BLaER1 treated with 17β-estradiol and CSF1 and Interleukin-3, amounts not matched to agents 10 nM and 100 nM (cell line): ENCODE data around the gene PSMD6.
A peak's percentile ranks its signal among the peaks of the same experiment; 100 is the strongest.

Experiments
- H3K27ac ChIP-seq, 11 experiments: shearing (Covaris generic); formaldehyde crosslinking; 2 replicates each; pipeline ENCODE4 v1.8.1; 2022
- H3K27me3 ChIP-seq, 11 experiments: shearing (Covaris generic); formaldehyde crosslinking; 2 replicates each; pipeline ENCODE4 v1.8.1; 2022
- H3K36me3 ChIP-seq, 11 experiments: shearing (Covaris generic); formaldehyde crosslinking; 2 replicates each; pipeline ENCODE4 v1.8.1; 2022
- H3K4me1 ChIP-seq, 10 experiments: shearing (Covaris generic); formaldehyde crosslinking; 2 replicates each; pipeline ENCODE4 v1.8.1; 2022
- H3K4me2 ChIP-seq, 11 experiments: shearing (Covaris generic); formaldehyde crosslinking; 2 replicates each; pipeline ENCODE4 v1.8.1; 2022
- H3K4me3 ChIP-seq, 10 experiments: shearing (Covaris generic); formaldehyde crosslinking; 2 replicates each; pipeline ENCODE4 v1.8.1; 2022
- H3K9ac ChIP-seq, 11 experiments: shearing (Covaris generic); formaldehyde crosslinking; 2 replicates each; pipeline ENCODE4 v1.8.1; 2022
- H3K9me3 ChIP-seq, 11 experiments: shearing (Covaris generic); formaldehyde crosslinking; replicated peaks in 1 of 11; 2 replicates each; pipeline ENCODE4 v1.8.1; 2022
- H4K20me1 ChIP-seq, 11 experiments: shearing (Covaris generic); formaldehyde crosslinking; 2 replicates each; pipeline ENCODE4 v1.8.1; 2022
- Cebpa-rat ChIP-seq, 11 experiments: shearing (Covaris generic); IDR thresholded peaks; 2 replicates each; pipeline ENCODE4 v1.8.1; 2022

PSMD6 gene

GRCh38 chr3:63966871-63967270 lies 56.4 kb downstream of the PSMD6 start:
- Histone ChIP-seq H3K4me1 (peaks cover 61 to 77% (median 72%) of the 10 kb centered on the region in 10 experiments), H3K27me3 (no peaks in the 10 kb centered on the region), H3K9me3 (no peaks in the 10 kb centered on the region), H3K36me3 (peaks cover 6 to 33% (median 18%) of the 10 kb centered on the region in 11 experiments; a peak in 16 of 22 replicates), H3K27ac (peak overlapping the region in 10 of 11 experiments; percentile 11 to 82 (median 76); a peak in 19 of 22 replicates), H3K9ac (peak overlapping the region in 9 of 11 experiments; percentile 1 to 75 (median 40); a peak in 9 of 22 replicates), H3K4me3 (peak overlapping the region in 3 of 10 experiments; percentile 34 to 63 (median 44); a peak in 3 of 20 replicates), H3K4me2 (peak overlapping the region; percentile 82 to 97 (median 92)), H4K20me1 (peaks cover 0 to 86% (median 36%) of the 10 kb centered on the region in 11 experiments; a peak in 15 of 22 replicates)
- TF ChIP-seq Cebpa-rat (IDR thresholded peaks at IDR 0.05) = no peak

DNA sequence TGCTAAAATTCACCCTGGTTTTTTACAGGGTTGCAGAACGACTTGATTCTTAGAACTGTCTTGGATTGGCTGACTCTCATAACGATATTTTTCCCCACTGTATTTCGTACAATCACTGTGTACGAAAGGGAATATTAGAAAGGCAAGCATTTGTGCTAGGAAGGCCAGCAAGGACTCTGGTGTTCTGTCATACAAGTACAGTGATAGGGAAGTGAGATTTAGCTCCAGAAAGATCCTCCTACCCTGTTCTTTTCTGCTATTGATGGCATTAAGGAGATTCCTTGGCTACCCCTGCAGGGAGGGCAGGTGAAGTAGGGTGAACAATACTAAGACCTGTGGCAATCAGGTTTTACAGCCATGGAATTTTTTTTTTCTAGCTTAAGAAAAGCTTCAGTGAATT lies 57.3 kb downstream of the PSMD6 start:
- Histone ChIP-seq H3K27ac (peak overlapping the region in 7 of 11 experiments; percentile 6 to 82 (median 76); a peak in 10 of 22 replicates), H3K4me1 (peaks cover 61 to 75% (median 69%) of the 10 kb centered on the region in 10 experiments), H3K4me3 (no peak overlapping the region), H3K27me3 (no peaks in the 10 kb centered on the region), H3K36me3 (peaks cover 4 to 28% (median 16%) of the 10 kb centered on the region in 11 experiments; a peak in 16 of 22 replicates), H4K20me1 (peaks cover 0 to 87% (median 36%) of the 10 kb centered on the region in 11 experiments; a peak in 16 of 22 replicates), H3K9me3 (no peaks in the 10 kb centered on the region), H3K9ac (no peak overlapping the region), H3K4me2 (peak overlapping the region; percentile 82 to 97 (median 92); a peak in 21 of 22 replicates)
- no peak for TF ChIP-seq Cebpa-rat (IDR thresholded peaks at IDR 0.05)

DNA sequence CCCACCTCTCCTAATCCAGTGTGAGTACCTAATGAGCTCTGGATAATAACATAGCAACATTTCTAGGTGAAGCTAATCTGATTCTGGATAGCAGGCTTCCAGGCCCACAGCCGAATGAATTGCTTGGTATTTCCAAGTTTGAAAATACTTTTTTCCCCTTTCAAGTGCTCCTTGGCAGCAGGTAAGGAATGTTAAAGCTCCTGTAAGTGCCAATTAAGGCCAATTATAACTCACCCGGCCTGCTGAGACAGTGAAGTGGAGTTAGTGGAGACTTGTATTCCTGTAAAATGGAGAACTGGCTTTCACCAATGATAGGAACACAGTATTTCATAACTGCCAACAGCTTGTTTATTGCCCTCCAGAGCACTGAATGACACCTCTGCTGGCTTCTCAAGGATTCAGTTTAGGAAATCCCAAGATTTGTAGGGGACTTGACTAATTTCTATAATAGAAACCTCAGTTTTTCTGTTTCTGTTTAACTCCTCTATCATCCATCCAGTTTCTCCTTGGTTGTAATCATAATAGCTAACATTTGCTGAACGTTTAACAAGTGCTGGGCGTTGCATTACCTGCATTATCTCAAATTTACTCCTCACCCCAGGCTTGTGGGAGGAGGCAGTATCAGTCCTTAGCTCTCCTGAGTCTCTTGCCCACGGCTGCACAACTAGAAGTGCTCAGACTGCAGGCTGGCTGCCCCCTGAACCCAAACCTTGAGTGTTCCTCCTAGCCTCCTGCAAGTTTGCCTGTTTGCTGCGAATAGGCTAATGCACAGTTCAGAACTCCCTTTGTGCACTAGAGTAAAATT lies 58.4 kb downstream of the PSMD6 start:
- H3K9me3 ChIP-seq = no peaks in the 10 kb centered on the region
- peaks cover 4 to 87% (median 40%) of the 10 kb centered on the region in 11 experiments; a peak in 19 of 22 replicates for H4K20me1 ChIP-seq
- H3K27me3 ChIP-seq = no peaks in the 10 kb centered on the region
- peak overlapping the region; percentile 44 to 94 (median 82); a peak in 21 of 22 replicates for H3K4me2 ChIP-seq
- H3K36me3 ChIP-seq = peaks cover 4 to 28% (median 16%) of the 10 kb centered on the region in 11 experiments; a peak in 12 of 22 replicates
- H3K27ac ChIP-seq = peak overlapping the region in 5 of 11 experiments; percentile 4 to 34 (median 25); a peak in 6 of 22 replicates
- peaks cover 66 to 74% (median 70%) of the 10 kb centered on the region in 10 experiments for H3K4me1 ChIP-seq
- H3K9ac ChIP-seq = peak overlapping the region in 2 of 11 experiments; percentile 12 to 34; a peak in 2 of 22 replicates
- no peak for TF ChIP-seq Cebpa-rat (IDR thresholded peaks at IDR 0.05)
- H3K4me3 ChIP-seq = no peak overlapping the region

GRCh38 chr3:63963496-63963895 lies 59.8 kb downstream of the PSMD6 start:
- no peak overlapping the region for H3K27ac ChIP-seq
- peaks cover 7 to 87% (median 48%) of the 10 kb centered on the region in 11 experiments; a peak in 19 of 22 replicates for H4K20me1 ChIP-seq
- no peak overlapping the region for H3K4me2 ChIP-seq
- H3K9ac ChIP-seq = no peak overlapping the region
- H3K9me3 ChIP-seq = no peaks in the 10 kb centered on the region
- H3K4me1 ChIP-seq = peaks cover 54 to 62% (median 58%) of the 10 kb centered on the region in 10 experiments
- H3K27me3 ChIP-seq = no peaks in the 10 kb centered on the region
- no peak overlapping the region for H3K4me3 ChIP-seq
- TF ChIP-seq Cebpa-rat (IDR thresholded peaks at IDR 0.05) = no peak
- peaks cover 4 to 28% (median 16%) of the 10 kb centered on the region in 11 experiments; a peak in 11 of 22 replicates for H3K36me3 ChIP-seq

DNA sequence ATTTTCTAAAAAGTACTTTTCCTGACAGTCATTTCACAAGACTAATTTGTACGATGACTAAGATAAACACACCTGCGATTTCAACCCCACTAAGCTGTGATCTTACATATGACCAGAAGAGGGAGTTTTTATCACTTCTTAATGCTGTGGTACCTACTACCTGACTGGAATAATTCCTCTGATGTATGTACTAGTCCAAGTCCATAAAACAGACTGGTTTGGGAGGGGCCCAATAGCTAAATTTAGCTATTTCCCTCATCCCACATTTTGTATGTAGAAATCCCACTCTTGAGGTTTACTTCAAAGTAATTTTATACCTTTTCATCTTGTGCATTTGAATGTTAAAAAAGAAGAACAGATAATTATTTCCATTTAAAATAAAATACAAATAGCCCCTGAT lies 61.4 kb downstream of the PSMD6 start:
- Histone ChIP-seq H3K36me3 (peaks cover 4 to 37% (median 21%) of the 10 kb centered on the region in 11 experiments; a peak in 15 of 22 replicates), H3K27ac (no peak overlapping the region), H3K27me3 (no peaks in the 10 kb centered on the region), H3K4me1 (peaks cover 38 to 46% (median 43%) of the 10 kb centered on the region in 10 experiments), H4K20me1 (peaks cover 11 to 89% (median 49%) of the 10 kb centered on the region in 11 experiments; a peak in 19 of 22 replicates), H3K4me2 (no peak overlapping the region), H3K9me3 (no peaks in the 10 kb centered on the region), H3K4me3 (no peak overlapping the region), H3K9ac (no peak overlapping the region)
- TF ChIP-seq Cebpa-rat (IDR thresholded peaks at IDR 0.05) = no peak
